ACC112 (cell line): ENCODE data around the gene ASCL3.

Source experiments
- H2AFZ ChIP-seq: fragments of 200-600 bp; sonication (generic); one replicate; pipeline ENCODE4 v1.6.0; 2017; ENCODE audit warnings: antibody characterized with exemption, low read length; ENCODE audit not compliant: unreplicated experiment
- H3K27ac ChIP-seq: fragments of 200-600 bp; sonication (generic); 2 replicates; pipeline ENCODE4 v1.5.1; 2014; ENCODE audit warnings: low read depth, mild to moderate bottlenecking, antibody characterized with exemption, low read length, moderate library complexity
- H3K27me3 ChIP-seq: fragments of 200-600 bp; sonication (generic); 2 replicates; pipeline ENCODE4 v1.6.1; 2014; ENCODE audit warnings: mild to moderate bottlenecking, antibody characterized with exemption, low read length, moderate library complexity, mixed read lengths; ENCODE audit not compliant: insufficient read depth
- H3K36me3 ChIP-seq: fragments of 200-600 bp; sonication (generic); 2 replicates; pipeline ENCODE4 v1.6.1; 2016; ENCODE audit warnings: mild to moderate bottlenecking, antibody characterized with exemption, low read length, moderate library complexity, mixed read lengths; ENCODE audit not compliant: insufficient read depth
- H3K4me1 ChIP-seq: fragments of 200-600 bp; sonication (generic); one replicate; pipeline ENCODE4 v1.6.1; 2016; ENCODE audit warnings: low read length, mixed read lengths; ENCODE audit not compliant: insufficient read depth, unreplicated experiment, control insufficient read depth
- H3K4me3 ChIP-seq: fragments of 200-600 bp; sonication (generic); 2 replicates; pipeline ENCODE4 v1.5.1; 2014; ENCODE audit warnings: mild to moderate bottlenecking, low read depth, low read length
- H3K79me2 ChIP-seq: fragments of 200-600 bp; sonication (generic); one replicate; pipeline ENCODE4 v1.6.0; 2016; ENCODE audit warnings: low read length; ENCODE audit not compliant: control insufficient read depth, unreplicated experiment, insufficient read depth

Gene ASCL3

DNA sequence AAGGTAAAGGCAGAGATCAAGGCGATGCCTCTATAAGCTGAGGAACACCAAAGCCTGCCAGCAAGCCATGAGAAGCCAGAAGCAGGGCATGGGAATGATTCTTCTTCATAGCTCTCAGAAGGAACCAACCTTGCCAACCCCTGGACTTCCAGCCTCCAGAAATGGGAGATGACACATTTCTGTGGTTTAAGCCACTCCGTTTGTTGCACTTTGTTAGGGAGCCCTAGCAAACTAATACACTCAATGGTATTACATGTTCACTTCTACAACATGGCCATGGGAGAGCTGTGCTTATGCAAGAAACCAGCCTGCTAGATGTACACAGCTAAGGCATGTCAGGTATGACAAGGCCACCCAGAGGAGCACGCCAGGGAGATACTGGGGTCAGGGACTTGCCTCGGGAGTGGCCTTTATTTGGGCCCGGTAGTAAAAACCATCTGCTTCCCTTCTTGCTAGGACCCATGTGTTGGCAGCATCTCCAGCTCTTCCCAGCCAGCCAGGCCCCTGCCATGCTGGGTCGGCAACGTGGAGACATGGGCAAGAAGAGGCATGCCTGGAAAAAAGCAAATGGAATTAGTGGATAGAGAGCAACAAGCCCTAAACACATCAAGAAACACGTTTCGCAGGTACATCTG lies 13.7 kb downstream of the ASCL3 start:
- Histone ChIP-seq H3K36me3 (no peaks in the 10 kb centered on the region), H3K27me3 (no peaks in the 10 kb centered on the region), H2AFZ (no peak overlapping the region), H3K4me1 (peaks cover 4% of the 10 kb centered on the region), H3K79me2 (no peaks in the 10 kb centered on the region), H3K27ac (no peak overlapping the region), H3K4me3 (no peak overlapping the region)

DNA sequence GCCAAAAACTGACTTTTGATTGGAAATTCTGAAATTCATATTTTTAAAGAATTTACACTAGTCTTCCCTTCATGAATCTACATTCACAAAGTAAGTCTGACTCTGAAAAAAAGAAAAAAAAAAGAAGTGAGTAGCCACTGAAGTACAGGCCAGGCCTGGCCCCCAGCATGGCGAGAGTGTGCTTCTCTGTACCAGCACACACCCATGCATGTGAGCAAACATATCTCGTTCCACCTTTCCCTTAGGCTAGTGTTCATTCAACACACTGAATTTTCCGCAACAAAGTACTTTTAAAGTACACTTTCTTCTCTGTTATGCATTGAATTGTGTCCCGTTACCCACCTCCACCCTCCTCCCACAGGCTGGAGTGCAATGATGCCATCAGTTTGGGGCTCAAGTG lies 14.6 kb downstream of the ASCL3 start:
- H3K36me3 ChIP-seq, result no peaks in the 10 kb centered on the region; the same call in 1 of the 2 replicates
- H3K27ac ChIP-seq, result no peak overlapping the region
- peaks cover 7% of the 10 kb centered on the region for H3K4me1 ChIP-seq
- no peak overlapping the region for H2AFZ ChIP-seq
- H3K79me2 ChIP-seq, result no peaks in the 10 kb centered on the region
- no peaks in the 10 kb centered on the region for H3K27me3 ChIP-seq
- H3K4me3 ChIP-seq, result no peak overlapping the region

DNA sequence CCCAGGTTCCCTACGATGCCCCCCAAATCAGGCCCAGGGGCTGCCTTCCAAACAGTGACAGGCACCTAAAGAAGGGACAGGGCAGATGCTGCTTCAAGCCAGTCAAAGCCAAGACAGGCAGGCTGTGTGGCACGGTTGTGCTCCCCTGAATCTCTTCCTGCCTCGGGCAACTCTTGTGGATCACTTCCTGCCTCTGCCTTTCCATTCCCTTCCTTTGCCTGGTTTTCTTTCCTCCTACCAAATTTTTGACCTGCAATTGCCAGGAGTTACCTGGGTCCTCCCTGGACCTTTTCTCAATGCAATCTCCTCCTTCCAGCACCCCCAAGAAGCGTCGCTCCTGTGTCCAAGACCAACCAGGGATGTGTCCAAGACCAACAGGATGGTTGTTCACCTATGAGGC lies 15.6 kb downstream of the ASCL3 start:
- Histone ChIP-seq H2AFZ (no peak overlapping the region), H3K4me1 (peaks cover 7% of the 10 kb centered on the region), H3K36me3 (no peaks in the 10 kb centered on the region; the same call in 1 of the 2 replicates), H3K27ac (no peak overlapping the region), H3K79me2 (no peaks in the 10 kb centered on the region), H3K27me3 (no peaks in the 10 kb centered on the region), H3K4me3 (no peak overlapping the region)

GRCh38 chr11:8926236-8926635 lies 16.6 kb downstream of the ASCL3 start:
- H3K79me2 ChIP-seq, result no peaks in the 10 kb centered on the region
- H3K27ac ChIP-seq, result no peak overlapping the region
- H3K4me1 ChIP-seq, result peaks cover 7% of the 10 kb centered on the region
- no peak overlapping the region for H2AFZ ChIP-seq
- H3K36me3 ChIP-seq, result peaks cover 2% of the 10 kb centered on the region
- H3K4me3 ChIP-seq, result no peak overlapping the region
- H3K27me3 ChIP-seq, result no peaks in the 10 kb centered on the region

DNA sequence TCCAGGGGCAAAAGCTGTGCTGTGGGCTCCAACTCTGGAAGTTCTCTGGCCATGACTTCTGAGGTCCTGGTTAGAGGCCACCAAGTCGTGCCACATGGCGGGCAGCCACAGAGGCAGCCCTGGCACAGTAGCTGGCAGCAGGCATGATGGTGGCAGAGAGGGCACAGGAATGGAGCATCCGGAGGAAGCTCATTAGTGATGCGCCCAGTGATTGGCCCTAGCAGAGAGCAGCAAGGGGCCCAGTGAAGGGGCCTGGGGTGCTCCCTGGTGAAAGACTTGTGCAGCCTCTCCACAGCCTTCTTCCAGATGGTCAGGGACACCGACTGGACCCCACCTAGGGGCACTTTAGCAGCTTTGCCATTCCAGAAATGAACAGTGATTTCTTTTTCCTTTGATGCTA lies 17.1 kb downstream of the ASCL3 start:
- Histone ChIP-seq H2AFZ (no peak overlapping the region), H3K27me3 (no peaks in the 10 kb centered on the region), H3K27ac (no peak overlapping the region), H3K4me1 (peaks cover 7% of the 10 kb centered on the region), H3K79me2 (no peaks in the 10 kb centered on the region), H3K36me3 (peaks cover 5% of the 10 kb centered on the region), H3K4me3 (no peak overlapping the region)

DNA sequence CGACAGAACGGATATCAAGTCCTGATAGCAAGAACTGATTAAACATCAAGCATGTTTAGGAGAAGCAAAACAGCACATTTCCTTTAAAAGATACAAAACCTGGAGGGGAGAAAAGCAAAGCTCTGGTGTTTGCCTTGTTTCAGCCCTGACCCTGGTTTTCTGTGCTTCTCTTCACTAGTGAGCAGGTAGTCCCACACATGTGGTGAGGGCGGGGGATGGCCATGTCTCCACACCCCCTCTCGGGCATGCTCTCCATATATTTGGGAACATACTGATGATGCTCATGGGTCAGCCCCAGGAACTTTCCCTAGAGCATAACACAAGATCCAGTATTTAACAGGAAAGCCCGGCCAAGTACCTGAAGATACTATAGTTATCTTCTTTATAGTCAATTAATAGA lies 20.1 kb downstream of the ASCL3 start:
- H3K27ac ChIP-seq, result no peak overlapping the region
- no peaks in the 10 kb centered on the region for H3K79me2 ChIP-seq
- H3K4me1 ChIP-seq, result peaks cover 12% of the 10 kb centered on the region
- H3K27me3 ChIP-seq, result no peaks in the 10 kb centered on the region
- H3K4me3 ChIP-seq, result no peak overlapping the region
- no peak overlapping the region for H2AFZ ChIP-seq
- peaks cover 24% of the 10 kb centered on the region for H3K36me3 ChIP-seq

- peak overlapping the region; percentile 66 for H3K4me3 ChIP-seq
- no peaks in the 10 kb centered on the region for H3K27me3 ChIP-seq
- H3K4me1 ChIP-seq, result peaks cover 42% of the 10 kb centered on the region
- H3K36me3 ChIP-seq, result peaks cover 29% of the 10 kb centered on the region; the same call in 1 of the 2 replicates
- peak overlapping the region; percentile 66 for H2AFZ ChIP-seq
- H3K79me2 ChIP-seq, result peaks cover 17% of the 10 kb centered on the region
- H3K27ac ChIP-seq, result peak overlapping the region; percentile 83
Measured at GRCh38 chr11:8917157-8917825, 25.5 kb downstream of the ASCL3 start.

GRCh38 chr11:8914661-8915018 lies 28.2 kb downstream of the ASCL3 start:
- Histone ChIP-seq H3K4me3 (peak overlapping the region; percentile 67), H3K27me3 (no peaks in the 10 kb centered on the region), H3K36me3 (peaks cover 21% of the 10 kb centered on the region; the same call in 1 of the 2 replicates), H3K4me1 (peaks cover 42% of the 10 kb centered on the region), H3K79me2 (peaks cover 26% of the 10 kb centered on the region), H3K27ac (no peak overlapping the region), H2AFZ (no peak overlapping the region)

DNA sequence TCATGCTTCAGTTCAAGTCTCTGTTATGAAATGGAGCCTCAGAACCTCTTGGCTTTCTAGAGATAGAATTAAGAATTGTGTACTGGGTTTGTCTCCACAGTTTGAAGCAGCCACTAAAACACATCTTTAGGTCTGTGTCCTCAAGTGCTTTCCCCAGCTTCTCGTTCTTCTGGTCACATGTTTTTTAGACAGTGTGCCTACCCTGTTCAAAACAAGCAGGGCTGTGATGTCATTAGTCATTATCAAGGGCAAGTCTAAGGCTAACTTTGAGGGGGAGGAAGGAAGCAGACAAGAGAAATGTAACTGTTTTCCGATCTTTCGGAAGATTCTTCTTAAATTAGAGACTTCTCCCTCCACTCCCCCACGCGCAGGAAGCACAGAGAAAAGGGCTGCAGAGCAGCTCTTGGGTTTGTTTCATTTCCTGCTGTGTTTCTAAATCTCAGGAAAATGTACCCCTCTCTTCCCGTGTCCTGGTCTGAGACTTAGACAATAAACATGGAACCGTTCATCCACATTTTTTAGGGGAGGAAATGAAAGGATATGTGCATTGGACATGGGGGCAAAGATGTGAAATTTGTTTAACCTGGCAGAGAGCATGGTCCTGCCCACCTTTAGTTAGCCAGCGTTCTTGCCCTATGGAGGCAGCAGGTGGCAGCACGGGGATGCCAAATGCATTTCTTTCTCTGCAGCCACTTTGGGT lies 28.7 kb downstream of the ASCL3 start:
- H3K27ac ChIP-seq, result peak overlapping the region; percentile 66
- peak overlapping the region; percentile 54 for H2AFZ ChIP-seq
- peaks cover 26% of the 10 kb centered on the region for H3K79me2 ChIP-seq
- H3K36me3 ChIP-seq, result peaks cover 18% of the 10 kb centered on the region; the same call in 1 of the 2 replicates
- H3K27me3 ChIP-seq, result no peaks in the 10 kb centered on the region
- H3K4me1 ChIP-seq, result peaks cover 42% of the 10 kb centered on the region
- peak overlapping the region; percentile 67 for H3K4me3 ChIP-seq

DNA sequence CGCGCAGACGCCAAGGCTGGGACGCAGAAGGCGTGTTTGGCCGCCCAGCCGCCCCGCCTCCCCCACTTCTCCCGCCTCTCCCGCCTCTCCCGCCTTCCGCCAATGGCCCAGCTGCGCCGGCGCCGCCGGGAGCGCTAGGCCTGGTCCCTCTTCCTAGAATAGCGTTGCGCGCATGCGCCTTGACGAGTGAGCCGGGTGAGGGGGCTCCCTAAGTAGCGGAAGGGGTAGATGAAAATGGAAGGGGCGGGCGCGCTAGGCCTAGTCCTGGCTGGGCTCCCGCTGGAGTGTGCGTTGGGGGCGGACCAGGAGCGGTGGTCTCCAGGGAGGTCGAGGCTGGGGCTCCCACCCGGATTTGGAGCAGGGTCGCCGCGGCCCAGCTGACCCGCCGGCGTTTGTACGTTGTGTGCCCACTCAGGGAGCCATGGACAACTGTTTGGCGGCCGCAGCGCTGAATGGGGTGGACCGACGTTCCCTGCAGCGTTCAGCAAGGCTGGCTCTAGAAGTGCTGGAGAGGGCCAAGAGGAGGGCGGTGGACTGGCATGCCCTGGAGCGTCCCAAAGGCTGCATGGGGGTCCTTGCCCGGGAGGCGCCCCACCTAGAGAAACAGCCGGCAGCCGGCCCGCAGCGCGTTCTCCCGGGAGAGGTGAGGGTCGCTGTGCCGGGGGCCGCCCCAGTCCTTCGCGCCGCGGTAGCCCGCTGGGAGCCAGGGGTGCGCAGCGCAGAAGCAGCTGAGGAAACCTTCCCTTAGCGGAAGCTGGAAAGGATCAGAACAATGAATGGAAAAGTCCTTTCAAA lies 31.6 kb downstream of the ASCL3 start, which contains the start of gene AKIP1:
TSS of gene AKIP1 (plus strand) at position 161 of the 795 bp plus-strand sequence. CDS start at position 422, 261 bp downstream.
- H3K27me3 ChIP-seq, result no peaks in the 10 kb centered on the region
- H3K4me1 ChIP-seq, result peaks cover 33% of the 10 kb centered on the region
- H3K36me3 ChIP-seq, result peaks cover 4% of the 10 kb centered on the region; the same call in 1 of the 2 replicates
- H2AFZ ChIP-seq, result peak within 1 kb of the TSS; percentile 88
- H3K79me2 ChIP-seq, result peaks cover 26% of the 10 kb centered on the region
- H3K27ac ChIP-seq, result peak within 1 kb of the TSS; percentile 45
- H3K4me3 ChIP-seq, result peak within 1 kb of the TSS; percentile 89
